Measurements from ENCODE around the gene ING3. TPM values are rescaled to one million over a fixed set of nuclear protein-coding genes. Genes with fewer than 3 reads are reported as not detected.

The ING3 gene
- total and polyA plus RNA-seq, 2 of the 8 experiments (the other 6 are each of a cell fraction or from before 2014, with no cell fraction given): 6.0 to 17.7 TPM

DNA sequence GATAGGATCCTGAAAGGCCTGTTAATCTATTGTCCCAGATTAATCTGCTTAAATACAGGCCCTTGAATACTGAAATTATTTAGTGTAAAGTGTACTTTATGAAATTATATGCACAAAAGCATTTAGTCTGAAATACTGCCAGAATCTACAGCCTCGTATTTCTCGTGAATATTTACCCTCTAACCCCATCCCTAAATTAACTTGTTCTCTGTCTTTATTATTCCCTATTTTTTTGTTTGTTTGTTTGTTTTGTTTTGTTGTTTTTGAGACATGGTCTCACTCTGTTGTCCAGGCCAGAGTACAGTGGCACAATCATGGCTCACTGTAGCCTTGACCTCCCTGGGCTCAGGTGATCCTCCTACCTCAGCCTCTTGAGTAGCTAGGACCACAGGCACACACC, 35.3 kb downstream of the ING3 start (continued):
- TF ChIP-seq HDAC2 (IDR thresholded peaks at IDR 0.05; ENCODE audit: borderline replicate concordance in 1 of 2, low read depth in 2 of 2, low read length in 2 of 2): no peak
